Spleen (tissue), 13 donors: ENCODE results near the gene ACTN2. TPM values are rescaled to one million over a fixed set of nuclear protein-coding genes. Genes with fewer than 3 reads are reported as not detected.

Source experiments
- DNase-seq: peaks from one replicate; pipeline ENCODE4 v3.0.0-alpha.2; 2020
- H3K27ac ChIP-seq, 8 donors: fragments of 200-600 bp; sonication (generic) in 7 of 8; 1 replicate in 4 of 8; 2 replicates in 4 of 8; pipeline versions ENCODE4 v1.5.0 to v1.8.0; 2016 to 2021; ENCODE audit warnings: inconsistent platforms in 4 of 8, mild to moderate bottlenecking in 4 of 8, moderate library complexity in 1 of 8
- H3K27me3 ChIP-seq, 7 donors: fragments of 200-600 bp; sonication (generic) in 6 of 7; replicated peaks in 1 of 7; 1 replicate in 4 of 7; 2 replicates in 3 of 7; pipeline versions ENCODE4 v1.5.0 to v1.8.0; 2016 to 2021; ENCODE audit warnings: inconsistent platforms in 3 of 7, mild to moderate bottlenecking in 1 of 7
- H3K36me3 ChIP-seq, 6 donors: fragments of 200-600 bp; sonication (generic) in 5 of 6; 1 replicate in 4 of 6; 2 replicates in 2 of 6; pipeline versions ENCODE4 v1.5.0 to v1.8.0; 2016 to 2021; ENCODE audit warnings: inconsistent platforms in 2 of 6
- H3K4me1 ChIP-seq, 6 donors: fragments of 200-600 bp; sonication (generic) in 5 of 6; 1 replicate in 3 of 6; 2 replicates in 3 of 6; pipeline versions ENCODE4 v1.5.0 to v1.8.0; 2016 to 2021; ENCODE audit warnings: inconsistent platforms in 3 of 6
- H3K4me3 ChIP-seq, 8 donors: fragments of 200-600 bp; sonication (generic) in 7 of 8; 1 replicate in 4 of 8; 2 replicates in 4 of 8; pipeline versions ENCODE4 v1.5.0 to v1.8.0; 2016 to 2021; ENCODE audit warnings: inconsistent platforms in 4 of 8, mild to moderate bottlenecking in 4 of 8, moderate library complexity in 2 of 8
- H3K9me3 ChIP-seq, 8 donors: fragments of 200-600 bp; sonication (generic) in 7 of 8; 1 replicate in 4 of 8; 2 replicates in 4 of 8; pipeline versions ENCODE4 v1.5.0 to v1.8.0; 2016 to 2021; ENCODE audit warnings: inconsistent platforms in 4 of 8
- POLR2A ChIP-seq, 3 donors: fragments of 450-650 bp; IDR thresholded peaks; one replicate each; pipeline ENCODE4 v1.5.1; 2017; ENCODE audit warnings: antibody characterized with exemption in 3 of 3, mild to moderate bottlenecking in 1 of 3
- POLR2AphosphoS5 ChIP-seq, 3 donors: sonication (generic); formaldehyde crosslinking; IDR thresholded peaks; one replicate each; pipeline ENCODE4 v1.5.1; 2017; ENCODE audit warnings: antibody characterized with exemption in 3 of 3
- WGBS, 5 donors: extraction: QIAGEN DNeasy Blood & Tissue Kit in 3 of 5; methylation state at CpG; one replicate each; pipeline versions ENCODE4 v1.1.5 to v1.1.7; 2013 to 2018; 5-methylcytosine and 5-hydroxymethylcytosine counted together
- intact Hi-C: fragments of 100-400 bp; cut with DNase I; formaldehyde crosslinking; loops from one replicate; pipeline ENCODE4 v1.15.0; 2023; ENCODE audit warnings: low total_unique reads
- long read RNA-seq, 2 donors: transcript quantifications; one replicate each; lab custom pipeline, GENCODE V29; 2026
- polyA plus RNA-seq, 3 donors: library from polyadenylated mRNA; stranded (reverse); fragments of 200-250 nt; gene quantifications; one replicate each; pipeline ENCODE4 v1.2.1, GENCODE V29; 2013
- total RNA-seq, 7 donors: library from RNA; depleted of rRNA in 3 of 7; stranded (reverse); fragments of >200 nt in 3 of 7; fragmentation: NEBNext Ultra II Directional in 4 of 7; extraction: Animal tissue kit (Norgen Biotek cat#: 25700) in 4 of 7; gene quantifications; one replicate each; pipeline versions ENCODE4 v1.1.0 to v1.2.1, GENCODE V29; 2016 to 2021
- TF ChIP-seq, protein P1 (sequence below), 11 experiments: fragments of 200-600 bp in 7 of 11; fragments of 450-650 bp in 4 of 11; sonication (generic) in 4 of 11; IDR thresholded peaks in 8 of 11; conservative IDR thresholded peaks in 3 of 11; 1 replicate in 7 of 11; 2 replicates in 4 of 11; pipeline versions ENCODE4 v1.4.0 to v1.8.0; 2016 to 2021; ENCODE audit warnings: antibody characterized with exemption in 11 of 11, inconsistent platforms in 4 of 11, mild to moderate bottlenecking in 1 of 11
- donor health status: healthy with polysubstance abuse.
- donor health status: DM: no; HTN: no; CAD: no; lungs with moderate emphysema.
- donor health status: DM: no; HTN: no; CAD: no.
- donor health status: Bipolar disorder and iron deficiency.
- donor health status: healthy.
- donor health status: DM: no; HTN: no; CAD: no.
- donor health status: DM: yes; HTN: yes; CAD: no.

ACTN2 gene
- total RNA-seq: 1 to 10 TPM in 1 of 7 donors, under 1 TPM in 2, not detected in 4; 0.60 to 1.5 (median 0.70) TPM
- polyA plus RNA-seq: under 1 TPM; 0.19 to 0.67 (median 0.39) TPM
- long read RNA-seq, donor 1: 0 reads
- long read RNA-seq, donor 2: 0 reads

GRCh38 chr1:236685917-236686814, at the start of gene ACTN2:
Gene ACTN2, plus strand, starts transcription at chr1:236686499. Its CDS starts 175 bp downstream, at chr1:236686674.
- H3K27me3 ChIP-seq: peaks cover 2 to 69% (median 26%) of the 10 kb centered on the region in 7 donors
- H3K4me1 ChIP-seq: peaks cover 0 to 16% (median 12%) of the 10 kb centered on the region in 6 donors
- H3K4me3 ChIP-seq: peak within 1 kb of the TSS; percentile 19 to 69 (median 32)
- no peaks in the 10 kb centered on the region for H3K36me3 ChIP-seq
- no peak within 1 kb of the TSS for H3K27ac ChIP-seq
- 7 to 22% (median 8%) methylated on average over 30 to 93 of the region's 93 CpGs for WGBS, 5 donors
- peak; percentile 80 for DNase-seq
- intact Hi-C loops: no loop called here
- TF ChIP-seq POLR2A (IDR thresholded peaks at IDR 0.05) (no peak), POLR2AphosphoS5 (IDR thresholded peaks at IDR 0.05) (peak in 2 of 3 donors; percentile 8 to 26)
- TF ChIP-seq, protein P1, sequence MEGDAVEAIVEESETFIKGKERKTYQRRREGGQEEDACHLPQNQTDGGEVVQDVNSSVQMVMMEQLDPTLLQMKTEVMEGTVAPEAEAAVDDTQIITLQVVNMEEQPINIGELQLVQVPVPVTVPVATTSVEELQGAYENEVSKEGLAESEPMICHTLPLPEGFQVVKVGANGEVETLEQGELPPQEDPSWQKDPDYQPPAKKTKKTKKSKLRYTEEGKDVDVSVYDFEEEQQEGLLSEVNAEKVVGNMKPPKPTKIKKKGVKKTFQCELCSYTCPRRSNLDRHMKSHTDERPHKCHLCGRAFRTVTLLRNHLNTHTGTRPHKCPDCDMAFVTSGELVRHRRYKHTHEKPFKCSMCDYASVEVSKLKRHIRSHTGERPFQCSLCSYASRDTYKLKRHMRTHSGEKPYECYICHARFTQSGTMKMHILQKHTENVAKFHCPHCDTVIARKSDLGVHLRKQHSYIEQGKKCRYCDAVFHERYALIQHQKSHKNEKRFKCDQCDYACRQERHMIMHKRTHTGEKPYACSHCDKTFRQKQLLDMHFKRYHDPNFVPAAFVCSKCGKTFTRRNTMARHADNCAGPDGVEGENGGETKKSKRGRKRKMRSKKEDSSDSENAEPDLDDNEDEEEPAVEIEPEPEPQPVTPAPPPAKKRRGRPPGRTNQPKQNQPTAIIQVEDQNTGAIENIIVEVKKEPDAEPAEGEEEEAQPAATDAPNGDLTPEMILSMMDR (IDR thresholded peaks at IDR 0.05 in 8 of 11, conservative IDR thresholded peaks at IDR 0.05 in 3 of 11): no peak
- H3K9me3 ChIP-seq: no peaks in the 10 kb centered on the region

DNA sequence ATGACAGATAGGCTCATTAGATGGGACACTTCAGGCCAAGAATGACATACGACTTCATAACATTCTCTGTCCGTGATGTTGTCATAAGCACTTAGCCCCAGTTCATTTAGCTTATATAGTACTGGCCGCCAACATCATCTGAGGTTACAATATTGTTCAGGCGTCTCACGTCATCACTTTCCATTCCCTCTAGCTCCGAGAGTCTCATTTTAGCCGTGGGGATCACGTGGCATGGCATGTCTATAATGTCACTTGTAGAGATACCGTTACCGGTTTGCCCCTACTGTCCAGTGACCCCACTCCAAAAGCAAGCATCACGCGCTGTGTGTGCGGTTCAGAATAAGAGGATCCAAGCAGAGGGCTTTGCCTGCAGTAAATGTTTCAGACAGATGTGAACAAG, 47.4 kb upstream of the ACTN2 start:
- Histone ChIP-seq H3K9me3 (no peaks in the 10 kb centered on the region), H3K4me3 (no peak overlapping the region), H3K27ac (no peak overlapping the region), H3K27me3 (peaks cover 0 to 13% (median 0%) of the 10 kb centered on the region in 7 donors), H3K4me1 (no peaks in the 10 kb centered on the region), H3K36me3 (no peaks in the 10 kb centered on the region)
- DNase-seq: no peak
- TF ChIP-seq POLR2AphosphoS5 (IDR thresholded peaks at IDR 0.05) (no peak), POLR2A (IDR thresholded peaks at IDR 0.05) (no peak)
- TF ChIP-seq, protein P1 (IDR thresholded peaks at IDR 0.05 in 8 of 11, conservative IDR thresholded peaks at IDR 0.05 in 3 of 11): no peak
- 85 to 92% (median 87%) methylated on average over 13 of the region's 13 CpGs for WGBS, 5 donors
- intact Hi-C loops: no loop called here

- 70 to 84% (median 77%) methylated on average over 4 of the region's 4 CpGs for WGBS, 5 donors
- H3K27ac ChIP-seq: no peak overlapping the region
- no peaks in the 10 kb centered on the region for H3K36me3 ChIP-seq
- DNase-seq: no peak
- H3K27me3 ChIP-seq: peaks cover 0 to 13% (median 0%) of the 10 kb centered on the region in 7 donors
- TF ChIP-seq, protein P1 (IDR thresholded peaks at IDR 0.05 in 8 of 11, conservative IDR thresholded peaks at IDR 0.05 in 3 of 11): no peak
- TF ChIP-seq POLR2A (IDR thresholded peaks at IDR 0.05) (no peak), POLR2AphosphoS5 (IDR thresholded peaks at IDR 0.05) (no peak)
- H3K9me3 ChIP-seq: no peaks in the 10 kb centered on the region
- no peaks in the 10 kb centered on the region for H3K4me1 ChIP-seq
- intact Hi-C loops: no loop called here
- no peak overlapping the region for H3K4me3 ChIP-seq
Measured at GRCh38 chr1:236639686-236640085, 46.6 kb upstream of the ACTN2 start.

DNA sequence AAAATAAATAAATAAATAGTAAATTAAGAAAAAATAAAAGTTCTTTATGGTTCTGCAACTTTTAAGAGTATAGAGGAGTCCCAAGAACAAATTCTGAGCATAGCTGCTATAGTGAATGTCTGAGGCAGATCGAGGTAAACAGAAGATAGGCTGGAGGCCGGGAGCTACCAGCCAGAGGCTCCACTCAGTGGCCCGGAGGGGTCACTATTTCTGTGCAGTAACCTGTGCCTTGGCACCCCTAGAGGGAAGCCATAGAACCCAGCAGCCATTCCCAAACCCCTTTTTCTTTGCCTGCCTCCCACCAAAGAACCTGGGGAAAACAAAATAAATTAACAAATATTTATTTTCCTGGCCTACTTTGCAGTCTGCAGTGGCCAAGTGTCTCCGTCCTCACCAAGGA, 43.5 kb upstream of the ACTN2 start:
- 79 to 93% (median 87%) methylated on average over 4 of the region's 4 CpGs for WGBS, 5 donors
- TF ChIP-seq POLR2A (IDR thresholded peaks at IDR 0.05) (no peak), POLR2AphosphoS5 (IDR thresholded peaks at IDR 0.05) (no peak)
- TF ChIP-seq, protein P1 (IDR thresholded peaks at IDR 0.05 in 8 of 11, conservative IDR thresholded peaks at IDR 0.05 in 3 of 11): no peak
- Histone ChIP-seq H3K27me3 (no peaks in the 10 kb centered on the region), H3K4me3 (no peak overlapping the region), H3K36me3 (no peaks in the 10 kb centered on the region), H3K9me3 (no peaks in the 10 kb centered on the region), H3K27ac (no peak overlapping the region), H3K4me1 (no peaks in the 10 kb centered on the region)
- intact Hi-C loops: no loop called here
- DNase-seq: no peak
